ENCODE measurements around the gene ZDHHC18.

- TF ChIP-seq CTCF (conservative IDR thresholded peaks at IDR 0.05 in 1 of 2, IDR thresholded peaks at IDR 0.05 in 1 of 2; ENCODE audit: extremely low read depth in 1 of 2, insufficient read depth in 1 of 2, low read depth in 1 of 2, low read length in 2 of 2) = peak; percentile 32 to 46
- no peak for TF ChIP-seq EZH2 (IDR thresholded peaks at IDR 0.05; ENCODE audit: borderline replicate concordance, low read length)
Observed at GRCh38 chr1:26851106-26851684, 24.7 kb downstream of the ZDHHC18 start.
